Measurements from ENCODE around the gene OR14J1.
"Not testable (repeated sequence)": the region's sequence is repeated elsewhere in the genome, so short reads cannot be mapped to it uniquely, and the experiment has no call there.

Gene OR14J1

GRCh38 chr6:29301316-29301715, at the start of gene OR14J1:
Gene OR14J1, plus strand, starts transcription at chr6:29301701. Its CDS starts 4,989 bp downstream, at chr6:29306690.
- in situ Hi-C loops (cut with HindIII; ENCODE audit: low pct_unique_long_range_greater_than_20kb, low sequenced_read_pairs), result no loop called here
- DNase-seq (ENCODE audit: low read depth in 1 of 2, low spot score in 1 of 2), result no peak
- no peak for TF ChIP-seq JUND (IDR thresholded peaks at IDR 0.05; ENCODE audit: low read depth)

GRCh38 chr6:29251736-29252135, 49.8 kb upstream of the OR14J1 start:
- in situ Hi-C loops (cut with HindIII; ENCODE audit: low pct_unique_long_range_greater_than_20kb, low sequenced_read_pairs), result no loop called here
- DNase-seq (ENCODE audit: low read depth in 1 of 2, low spot score in 1 of 2), result no peak
- no peak for TF ChIP-seq JUND (IDR thresholded peaks at IDR 0.05; ENCODE audit: low read depth)

- no peak for TF ChIP-seq JUND (IDR thresholded peaks at IDR 0.05; ENCODE audit: low read depth)
- in situ Hi-C loops (cut with HindIII; ENCODE audit: low pct_unique_long_range_greater_than_20kb, low sequenced_read_pairs), result no loop called here
- no peak for DNase-seq (ENCODE audit: low read depth in 1 of 2, low spot score in 1 of 2)
These were observed 46.0 kb upstream of the OR14J1 start for GRCh38 chr6:29255530-29255929.

- in situ Hi-C loops (cut with HindIII; ENCODE audit: low pct_unique_long_range_greater_than_20kb, low sequenced_read_pairs), result no loop called here
- no peak for DNase-seq (ENCODE audit: low read depth in 1 of 2, low spot score in 1 of 2)
- TF ChIP-seq JUND (IDR thresholded peaks at IDR 0.05; ENCODE audit: low read depth), result no peak
These were observed 41.8 kb upstream of the OR14J1 start for GRCh38 chr6:29259721-29260120.

GRCh38 chr6:29263001-29263400, 38.5 kb upstream of the OR14J1 start:
- DNase-seq (ENCODE audit: low read depth in 1 of 2, low spot score in 1 of 2), result no peak
- no peak for TF ChIP-seq JUND (IDR thresholded peaks at IDR 0.05; ENCODE audit: low read depth)
- in situ Hi-C loops (cut with HindIII; ENCODE audit: low pct_unique_long_range_greater_than_20kb, low sequenced_read_pairs), result no loop called here

GRCh38 chr6:29294499-29294914, 7.0 kb upstream of the OR14J1 start:
- DNase-seq (ENCODE audit: low read depth in 1 of 2, low spot score in 1 of 2), result no peak
- TF ChIP-seq JUND (IDR thresholded peaks at IDR 0.05; ENCODE audit: low read depth), result no peak
- in situ Hi-C loops (cut with HindIII; ENCODE audit: low pct_unique_long_range_greater_than_20kb, low sequenced_read_pairs), result no loop called here

- in situ Hi-C loops (cut with HindIII; ENCODE audit: low pct_unique_long_range_greater_than_20kb, low sequenced_read_pairs), result no loop called here
These were observed 6.3 kb upstream of the OR14J1 start for GRCh38 chr6:29295181-29295585.

GRCh38 chr6:29295623-29296022, 5.9 kb upstream of the OR14J1 start:
- no peak for TF ChIP-seq JUND (IDR thresholded peaks at IDR 0.05; ENCODE audit: low read depth)
- in situ Hi-C loops (cut with HindIII; ENCODE audit: low pct_unique_long_range_greater_than_20kb, low sequenced_read_pairs), result no loop called here
- DNase-seq (ENCODE audit: low read depth in 1 of 2, low spot score in 1 of 2), result no peak

More at GRCh38 chr6:29295181-29295585, 6.3 kb upstream of the OR14J1 start:
- TF ChIP-seq JUND (IDR thresholded peaks at IDR 0.05; ENCODE audit: low read depth), result no peak
- no peak for DNase-seq (ENCODE audit: low read depth in 1 of 2, low spot score in 1 of 2)

GRCh38 chr6:29319931-29320330, 18.4 kb downstream of the OR14J1 start:
- no peak for DNase-seq (ENCODE audit: low read depth in 1 of 2, low spot score in 1 of 2)
- in situ Hi-C loops (cut with HindIII; ENCODE audit: low pct_unique_long_range_greater_than_20kb, low sequenced_read_pairs), result no loop called here
- no peak for TF ChIP-seq JUND (IDR thresholded peaks at IDR 0.05; ENCODE audit: low read depth)

GRCh38 chr6:29323332-29323731, 21.8 kb downstream of the OR14J1 start:
- in situ Hi-C loops (cut with HindIII; ENCODE audit: low pct_unique_long_range_greater_than_20kb, low sequenced_read_pairs), result not testable (repeated sequence)

GRCh38 chr6:29325777-29326176, 24.3 kb downstream of the OR14J1 start:
- DNase-seq (ENCODE audit: low read depth in 1 of 2, low spot score in 1 of 2), result no peak
- no peak for TF ChIP-seq JUND (IDR thresholded peaks at IDR 0.05; ENCODE audit: low read depth)
- in situ Hi-C loops (cut with HindIII; ENCODE audit: low pct_unique_long_range_greater_than_20kb, low sequenced_read_pairs), result no loop called here

More at GRCh38 chr6:29323332-29323731, 21.8 kb downstream of the OR14J1 start:
- DNase-seq (ENCODE audit: low read depth in 1 of 2, low spot score in 1 of 2), result not testable (repeated sequence)

GRCh38 chr6:29332676-29333075, 31.2 kb downstream of the OR14J1 start:
- TF ChIP-seq JUND (IDR thresholded peaks at IDR 0.05; ENCODE audit: low read depth), result no peak
- DNase-seq (ENCODE audit: low read depth in 1 of 2, low spot score in 1 of 2), result no peak
- in situ Hi-C loops (cut with HindIII; ENCODE audit: low pct_unique_long_range_greater_than_20kb, low sequenced_read_pairs), result no loop called here

GRCh38 chr6:29336269-29336668, 34.8 kb downstream of the OR14J1 start:
- no peak for TF ChIP-seq JUND (IDR thresholded peaks at IDR 0.05; ENCODE audit: low read depth)
- in situ Hi-C loops (cut with HindIII; ENCODE audit: low pct_unique_long_range_greater_than_20kb, low sequenced_read_pairs), result no loop called here
- DNase-seq (ENCODE audit: low read depth in 1 of 2, low spot score in 1 of 2), result no peak

GRCh38 chr6:29345380-29345779, 43.9 kb downstream of the OR14J1 start:
- TF ChIP-seq JUND (IDR thresholded peaks at IDR 0.05; ENCODE audit: low read depth), result no peak
- DNase-seq (ENCODE audit: low read depth in 1 of 2, low spot score in 1 of 2), result no peak
- in situ Hi-C loops (cut with HindIII; ENCODE audit: low pct_unique_long_range_greater_than_20kb, low sequenced_read_pairs), result no loop called here

- in situ Hi-C loops (cut with HindIII; ENCODE audit: low pct_unique_long_range_greater_than_20kb, low sequenced_read_pairs); DNase-seq (ENCODE audit: low read depth in 1 of 2, low spot score in 1 of 2): not testable (repeated sequence)
These were observed 47.8 kb downstream of the OR14J1 start for GRCh38 chr6:29349348-29349747.

Measured in T47D (cell line).